CD4-positive, alpha-beta memory T cell (primary cell): ENCODE measurements around the gene RBMS3. TPM values are rescaled to one million over a fixed set of nuclear protein-coding genes. Genes with fewer than 3 reads are reported as not detected.

Experiments
- CTCF ChIA-PET: fragments of 350-600 bp; sonication (Branson Sonifier 250); formaldehyde crosslinking; loops from one replicate; lab custom pipeline; 2021; ENCODE audit warnings: inconsistent platforms; ENCODE audit not compliant: partially characterized antibody; lab: Charles Lee
- POLR2A ChIA-PET: fragments of 350-600 bp; sonication (Branson Sonifier 250); formaldehyde crosslinking; loops from one replicate; lab custom pipeline; 2021; ENCODE audit not compliant: partially characterized antibody; lab: Charles Lee
- DNase-seq, 5 donors: peaks; one replicate each; pipeline versions ENCODE4 v3.0.0 to v3.0.0-alpha.2; 2020 to 2022; ENCODE audit warnings: mixed read lengths in 1 of 5
- H3K27ac ChIP-seq: one replicate; pipeline ENCODE4 v1.7.0; 2013; ENCODE audit warnings: low read depth, low read length
- H3K27me3 ChIP-seq: 2 replicates; pipeline ENCODE4 v1.7.0; 2013; ENCODE audit warnings: mild to moderate bottlenecking, low read length, moderate library complexity; ENCODE audit not compliant: insufficient read depth
- H3K36me3 ChIP-seq: 2 replicates; pipeline ENCODE4 v1.7.0; 2013; ENCODE audit warnings: mild to moderate bottlenecking, low read length, moderate library complexity; ENCODE audit not compliant: insufficient read depth
- H3K4me1 ChIP-seq: 2 replicates; pipeline ENCODE4 v1.7.0; 2013; ENCODE audit warnings: mild to moderate bottlenecking, low read length, moderate library complexity; ENCODE audit not compliant: insufficient read depth
- H3K4me3 ChIP-seq, 2 donors: one replicate each; pipeline ENCODE4 v1.7.0; 2013; ENCODE audit warnings: low read length in 2 of 2, mild to moderate bottlenecking in 1 of 2
- H3K9me3 ChIP-seq, 2 donors: one replicate each; pipeline ENCODE4 v1.7.0; 2013; ENCODE audit warnings: low read length in 2 of 2, control low read depth in 1 of 2; ENCODE audit not compliant: control insufficient read depth in 1 of 2
- H3K27ac Mint-ChIP-seq, 7 donors: one replicate each; pipeline ENCODE4 v1.8.0; 2020 to 2021; ENCODE audit warnings: mixed read lengths in 7 of 7, mild to moderate bottlenecking in 6 of 7, inconsistent platforms in 3 of 7, moderate library complexity in 3 of 7
- H3K27me3 Mint-ChIP-seq, 2 donors: one replicate each; pipeline ENCODE4 v1.8.0; 2020 to 2021; ENCODE audit warnings: mixed read lengths in 2 of 2
- H3K36me3 Mint-ChIP-seq, 2 donors: one replicate each; pipeline ENCODE4 v1.8.0; 2020 to 2021; ENCODE audit warnings: mixed read lengths in 2 of 2, inconsistent platforms in 1 of 2, mild to moderate bottlenecking in 1 of 2
- H3K4me1 Mint-ChIP-seq, 4 donors: one replicate each; pipeline ENCODE4 v1.8.0; 2020 to 2021; ENCODE audit warnings: mixed read lengths in 4 of 4, mild to moderate bottlenecking in 1 of 4
- H3K4me3 Mint-ChIP-seq, 8 donors: one replicate each; pipeline ENCODE4 v1.8.0; 2020 to 2021; ENCODE audit warnings: mixed read lengths in 8 of 8, mild to moderate bottlenecking in 7 of 8, moderate library complexity in 6 of 8, inconsistent platforms in 3 of 8
- H3K9me3 Mint-ChIP-seq, 8 donors: one replicate each; pipeline ENCODE4 v1.8.0; 2020 to 2021; ENCODE audit warnings: mixed read lengths in 8 of 8, mild to moderate bottlenecking in 5 of 8, inconsistent platforms in 3 of 8, moderate library complexity in 1 of 8
- intact Hi-C: fragments of 100-400 bp; cut with micrococcal nuclease; formaldehyde crosslinking; loops from one replicate; pipeline ENCODE4 v1.15.1; 2023
- polyA plus RNA-seq, 2 donors: library from polyadenylated mRNA; unstranded; fragments of 300-500 nt; fragmentation: Illumina TruSeq; gene quantifications; one replicate each; pipeline ENCODE4 v1.2.3, GENCODE V29; 2021
- total RNA-seq, 2 experiments: library from RNA; stranded (reverse); gene quantifications; one replicate each; pipeline ENCODE4 v1.2.3, GENCODE V29; 2021

Gene RBMS3
- total and polyA plus RNA-seq, 4 experiments from 2014 or later: 0.70 to 1.6 (median 1.0) TPM; not detected in 1

DNA sequence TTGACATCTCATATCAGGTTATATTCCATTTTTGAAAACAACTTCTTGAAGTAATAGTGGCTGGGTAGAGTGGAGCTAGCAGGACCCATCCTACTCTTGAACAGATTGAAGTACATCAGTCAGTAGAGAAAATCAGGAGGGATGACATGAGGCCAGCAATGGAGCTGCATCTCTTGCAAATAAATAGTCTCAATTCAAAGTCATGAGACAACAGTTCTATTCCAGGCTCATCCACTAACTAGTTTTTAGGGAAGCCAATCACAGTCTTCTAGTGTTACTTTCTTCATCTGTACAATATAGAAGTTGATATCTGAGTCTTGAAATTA is 477.2 kb downstream of the RBMS3 start:
- DNase-seq: no peak
- H3K27me3 ChIP-seq: no peaks in the 10 kb centered on the region
- Mint-ChIP-seq H3K27me3 (no peaks in the 10 kb centered on the region), H3K4me3 (no peak overlapping the region), H3K36me3 (no peaks in the 10 kb centered on the region), H3K27ac (no peak overlapping the region), H3K4me1 (no peaks in the 10 kb centered on the region), H3K9me3 (peaks cover 0 to 3% (median 0%) of the 10 kb centered on the region in 8 donors)
- H3K27ac ChIP-seq: no peak overlapping the region
- H3K9me3 ChIP-seq: no peaks in the 10 kb centered on the region
- POLR2A ChIA-PET: no interaction called here
- H3K4me1 ChIP-seq: no peaks in the 10 kb centered on the region
- no peaks in the 10 kb centered on the region for H3K36me3 ChIP-seq
- intact Hi-C loops: no loop called here
- H3K4me3 ChIP-seq: no peak overlapping the region
- CTCF ChIA-PET: no interaction called here

GRCh38 chr3:29758434-29759322 is 477.8 kb downstream of the RBMS3 start:
- peaks cover 0 to 3% (median 0%) of the 10 kb centered on the region in 8 donors for H3K9me3 Mint-ChIP-seq
- H3K4me1 ChIP-seq: no peaks in the 10 kb centered on the region
- no peak overlapping the region for H3K4me3 Mint-ChIP-seq
- no peak overlapping the region for H3K27ac Mint-ChIP-seq
- intact Hi-C loops: no loop called here
- no peaks in the 10 kb centered on the region for H3K36me3 Mint-ChIP-seq
- ChIA-PET CTCF (no interaction called here), POLR2A (no interaction called here)
- no peak for DNase-seq
- no peaks in the 10 kb centered on the region for H3K4me1 Mint-ChIP-seq
- no peaks in the 10 kb centered on the region for H3K27me3 Mint-ChIP-seq
- no peak overlapping the region for H3K27ac ChIP-seq
- no peaks in the 10 kb centered on the region for H3K27me3 ChIP-seq
- no peaks in the 10 kb centered on the region for H3K36me3 ChIP-seq
- H3K9me3 ChIP-seq: no peaks in the 10 kb centered on the region
- no peak overlapping the region for H3K4me3 ChIP-seq

DNA sequence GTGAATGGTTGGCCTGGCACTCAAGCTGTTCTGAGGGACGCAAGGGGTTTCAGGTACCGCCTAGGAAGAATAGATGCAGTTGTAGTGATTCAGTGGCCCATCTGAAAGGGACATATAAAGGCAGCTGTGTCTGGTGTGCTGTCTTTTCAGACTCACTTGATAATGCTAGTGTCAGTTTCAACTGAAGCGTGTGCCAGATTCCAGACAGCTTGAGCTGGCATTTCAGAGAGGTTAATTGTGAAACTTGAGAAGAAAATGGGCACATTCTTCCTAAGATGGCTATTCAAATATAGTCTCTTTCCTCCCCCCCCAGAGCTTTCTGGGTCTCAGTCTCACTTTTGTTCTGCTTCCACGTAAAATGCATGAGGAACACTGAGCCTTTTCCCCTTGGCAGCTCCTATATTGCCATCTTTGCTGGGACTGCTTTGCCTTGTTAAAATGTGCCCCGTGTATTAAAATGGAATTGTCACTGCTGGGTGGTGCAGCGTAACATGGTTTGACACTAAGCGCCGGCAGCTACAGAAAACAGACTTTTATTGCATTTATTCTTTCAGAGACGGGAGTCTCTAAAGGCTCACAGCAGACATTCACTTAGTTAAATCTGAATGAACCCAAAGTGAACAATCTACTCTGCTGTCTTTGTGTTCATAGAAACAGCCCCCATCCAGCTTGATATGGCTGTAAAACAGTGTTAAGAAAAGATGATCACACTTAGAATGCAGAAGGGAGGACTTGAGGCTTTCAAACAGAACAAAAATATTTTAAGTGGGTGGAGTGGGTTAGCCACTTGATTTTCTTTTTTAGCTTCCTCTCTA is 478.7 kb downstream of the RBMS3 start:
- Mint-ChIP-seq H3K4me1 (no peaks in the 10 kb centered on the region), H3K9me3 (peaks cover 0 to 3% (median 0%) of the 10 kb centered on the region in 8 donors), H3K27me3 (no peaks in the 10 kb centered on the region), H3K27ac (no peak overlapping the region), H3K36me3 (no peaks in the 10 kb centered on the region), H3K4me3 (no peak overlapping the region)
- DNase-seq: no peak
- CTCF ChIA-PET: no interaction called here
- Histone ChIP-seq H3K9me3 (no peaks in the 10 kb centered on the region), H3K36me3 (no peaks in the 10 kb centered on the region), H3K4me1 (no peaks in the 10 kb centered on the region), H3K27me3 (no peaks in the 10 kb centered on the region), H3K27ac (no peak overlapping the region), H3K4me3 (no peak overlapping the region)
- intact Hi-C loops: no loop called here
- POLR2A ChIA-PET: no interaction called here

GRCh38 chr3:29760226-29760685 is 479.4 kb downstream of the RBMS3 start:
- Mint-ChIP-seq H3K9me3 (peaks cover 0 to 3% (median 0%) of the 10 kb centered on the region in 8 donors), H3K27me3 (no peaks in the 10 kb centered on the region), H3K4me3 (no peak overlapping the region), H3K27ac (no peak overlapping the region), H3K36me3 (no peaks in the 10 kb centered on the region), H3K4me1 (no peaks in the 10 kb centered on the region)
- Histone ChIP-seq H3K9me3 (no peaks in the 10 kb centered on the region), H3K27ac (no peak overlapping the region), H3K4me3 (no peak overlapping the region), H3K4me1 (no peaks in the 10 kb centered on the region), H3K36me3 (no peaks in the 10 kb centered on the region), H3K27me3 (no peaks in the 10 kb centered on the region)
- no peak for DNase-seq
- POLR2A ChIA-PET: no interaction called here
- intact Hi-C loops: no loop called here
- CTCF ChIA-PET: no interaction called here

DNA sequence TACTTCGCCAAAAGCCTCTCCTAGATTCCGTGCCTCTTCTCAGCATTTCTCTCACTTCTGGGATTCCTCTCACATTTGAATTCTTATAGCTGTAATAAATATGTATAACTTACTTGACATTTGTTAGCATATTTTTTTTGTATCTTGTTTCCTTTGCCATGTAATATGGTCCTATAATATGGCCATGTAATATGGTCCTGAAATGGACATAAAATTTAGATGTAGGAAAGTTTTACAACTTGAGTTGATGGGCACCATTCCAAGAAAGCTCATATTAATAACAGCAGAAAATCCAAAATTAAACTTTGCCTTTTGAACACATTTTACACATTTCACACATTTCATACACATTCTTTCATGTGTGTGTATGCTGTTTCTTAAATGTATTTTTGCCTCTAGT is 480.6 kb downstream of the RBMS3 start:
- intact Hi-C loops: no loop called here
- Histone ChIP-seq H3K27ac (no peak overlapping the region), H3K4me3 (no peak overlapping the region), H3K36me3 (no peaks in the 10 kb centered on the region), H3K9me3 (no peaks in the 10 kb centered on the region), H3K4me1 (no peaks in the 10 kb centered on the region), H3K27me3 (no peaks in the 10 kb centered on the region)
- no peak for DNase-seq
- no peaks in the 10 kb centered on the region for H3K27me3 Mint-ChIP-seq
- ChIA-PET CTCF (no interaction called here), POLR2A (no interaction called here)
- no peak overlapping the region for H3K27ac Mint-ChIP-seq
- H3K4me1 Mint-ChIP-seq: no peaks in the 10 kb centered on the region
- H3K9me3 Mint-ChIP-seq: peaks cover 0 to 3% (median 0%) of the 10 kb centered on the region in 8 donors
- H3K4me3 Mint-ChIP-seq: no peak overlapping the region
- H3K36me3 Mint-ChIP-seq: no peaks in the 10 kb centered on the region

DNA sequence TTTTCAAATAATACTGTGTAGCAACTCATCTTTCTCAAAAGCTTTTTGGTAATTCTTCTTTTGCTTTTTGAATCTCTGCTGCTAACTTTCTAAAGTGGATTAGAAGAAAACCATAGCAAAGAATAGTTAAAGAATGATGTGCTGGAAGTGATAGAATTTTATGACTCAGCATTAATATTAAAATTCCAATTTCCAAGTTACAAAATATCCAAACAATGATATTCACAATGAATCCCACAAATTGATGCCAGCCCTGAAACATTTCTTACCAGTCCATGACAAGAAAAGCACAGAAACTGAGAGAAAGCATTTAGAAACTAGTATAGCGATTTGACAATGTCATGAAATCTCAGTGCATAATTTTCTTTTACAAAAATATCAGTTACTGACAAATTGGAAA is 482.2 kb downstream of the RBMS3 start:
- no peaks in the 10 kb centered on the region for H3K27me3 Mint-ChIP-seq
- H3K4me3 ChIP-seq: no peak overlapping the region

GRCh38 chr3:29764041-29764440 is 483.2 kb downstream of the RBMS3 start:
- Histone ChIP-seq H3K27me3 (no peaks in the 10 kb centered on the region), H3K9me3 (no peaks in the 10 kb centered on the region), H3K27ac (no peak overlapping the region), H3K36me3 (no peaks in the 10 kb centered on the region), H3K4me1 (no peaks in the 10 kb centered on the region), H3K4me3 (no peak overlapping the region)
- no peaks in the 10 kb centered on the region for H3K36me3 Mint-ChIP-seq
- H3K4me1 Mint-ChIP-seq: no peaks in the 10 kb centered on the region
- ChIA-PET CTCF (no interaction called here), POLR2A (no interaction called here)
- peaks cover 0 to 2% (median 0%) of the 10 kb centered on the region in 8 donors for H3K9me3 Mint-ChIP-seq
- H3K4me3 Mint-ChIP-seq: no peak overlapping the region
- no peaks in the 10 kb centered on the region for H3K27me3 Mint-ChIP-seq
- DNase-seq: no peak
- H3K27ac Mint-ChIP-seq: no peak overlapping the region
- intact Hi-C loops: no loop called here

More for the DNA sequence above, 482.2 kb downstream of the RBMS3 start:
- Histone ChIP-seq H3K27ac (no peak overlapping the region), H3K27me3 (no peaks in the 10 kb centered on the region), H3K4me1 (no peaks in the 10 kb centered on the region), H3K36me3 (no peaks in the 10 kb centered on the region), H3K9me3 (no peaks in the 10 kb centered on the region)
- ChIA-PET POLR2A (no interaction called here), CTCF (no interaction called here)
- Mint-ChIP-seq H3K4me1 (no peaks in the 10 kb centered on the region), H3K27ac (no peak overlapping the region), H3K36me3 (no peaks in the 10 kb centered on the region), H3K4me3 (no peak overlapping the region), H3K9me3 (peaks cover 0 to 2% (median 0%) of the 10 kb centered on the region in 8 donors)
- intact Hi-C loops: no loop called here
- DNase-seq: no peak
